Cortex of kidney (tissue), 1 donor: Measurements from ENCODE around the gene GDF2.

Source experiments
- DNase-seq: peaks from one replicate; lab custom pipeline; 2025; lab: John Stamatoyannopoulos, UW

GDF2 gene

GRCh38 chr10:47291682-47292081 lies 30.6 kb upstream of the GDF2 start:
- no peak for DNase-seq

- DNase-seq, result no peak
These were observed 28.2 kb upstream of the GDF2 start for GRCh38 chr10:47294057-47294456.

DNA sequence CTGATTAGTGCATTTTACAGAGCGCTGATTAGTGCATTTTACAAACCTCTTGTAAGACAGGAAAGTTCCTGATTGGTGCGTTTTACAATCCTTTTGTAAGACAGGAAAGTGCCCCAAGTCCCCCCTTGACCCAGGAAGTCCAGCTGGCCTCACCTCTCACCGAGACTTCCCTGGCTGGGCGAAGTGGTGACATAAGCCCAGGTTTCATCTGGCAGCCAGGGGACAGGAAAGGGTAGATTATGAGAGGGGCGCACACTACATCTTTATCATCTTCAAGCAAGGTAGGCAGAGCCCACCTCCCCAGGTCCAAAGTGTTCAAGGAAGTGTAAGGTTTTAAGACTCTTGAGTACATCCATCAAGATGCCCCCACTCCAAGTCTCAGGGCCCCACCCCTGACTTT lies 27.8 kb upstream of the GDF2 start:
- DNase-seq, result no peak

DNA sequence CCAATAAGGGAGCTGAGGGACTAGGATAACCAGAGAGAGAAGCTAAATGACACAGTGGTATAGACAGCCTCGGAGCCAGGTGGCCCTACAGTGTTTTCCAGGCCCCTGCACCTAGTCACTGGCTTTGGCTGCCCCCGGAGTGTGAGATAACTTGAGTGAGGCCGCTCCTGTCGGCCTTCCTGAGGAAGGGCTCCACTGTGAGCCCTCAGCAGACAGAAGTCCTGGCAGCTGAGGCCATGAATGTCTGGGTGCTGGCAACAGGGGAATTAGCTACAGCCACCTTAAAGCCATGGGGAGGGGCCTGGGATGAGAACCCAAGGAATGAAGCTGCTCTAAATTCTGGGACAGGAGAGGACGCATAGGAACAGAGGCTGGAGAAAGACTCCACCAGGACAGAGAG lies 26.8 kb upstream of the GDF2 start:
- no peak for DNase-seq

DNA sequence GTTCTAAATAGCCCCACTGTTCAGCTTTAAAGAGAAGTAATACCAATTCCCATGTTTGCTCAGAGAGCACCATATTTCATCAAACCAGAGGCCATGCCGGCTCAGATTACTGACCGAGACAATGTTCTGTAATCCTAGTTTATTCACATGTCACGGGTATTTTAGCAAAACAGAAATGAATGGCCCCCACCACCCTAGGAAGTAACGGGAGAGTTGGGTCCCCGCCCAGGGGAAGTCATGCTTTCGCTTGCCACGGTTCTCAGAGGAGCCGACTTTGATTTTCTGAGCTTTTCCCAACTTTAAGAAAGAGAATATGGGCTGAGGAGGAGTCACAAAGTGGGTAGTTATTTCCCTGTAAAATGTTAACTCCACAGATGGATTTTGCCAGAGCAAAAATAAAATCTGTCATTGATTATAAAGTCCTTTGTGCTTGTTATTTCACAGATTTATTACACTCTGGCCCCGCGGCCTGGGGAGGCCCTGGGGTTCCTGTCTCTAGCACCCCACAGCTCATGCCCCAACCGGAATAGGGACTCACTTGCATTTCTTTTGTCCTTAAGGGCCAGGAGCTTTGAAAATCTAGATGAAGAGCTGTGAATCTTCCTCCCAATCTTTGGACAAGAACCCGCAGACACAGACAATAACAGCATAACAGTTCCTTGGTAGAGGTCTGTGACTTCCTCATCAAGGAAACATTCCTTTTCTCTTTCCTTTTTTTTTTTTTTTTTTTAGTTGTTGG lies 25.9 kb upstream of the GDF2 start:
- no peak for DNase-seq

DNA sequence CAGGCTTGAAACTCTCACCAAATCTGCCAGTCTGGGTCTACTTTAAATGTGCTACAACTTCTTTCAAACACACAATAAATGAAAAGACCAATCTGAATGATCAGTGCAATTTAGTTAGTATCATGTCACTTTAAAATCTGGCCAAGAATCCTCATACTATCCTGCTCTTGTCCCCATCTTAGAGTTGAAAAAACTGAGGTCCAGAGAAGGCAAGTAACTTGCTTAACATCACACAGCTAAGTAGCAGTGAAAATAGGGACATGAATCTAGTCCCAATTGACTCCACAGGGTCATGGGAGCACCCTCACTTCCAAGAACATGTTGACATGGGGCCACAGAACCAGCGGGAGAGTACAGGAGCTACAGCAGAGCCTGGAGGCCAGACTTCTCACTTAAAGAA lies 25.3 kb upstream of the GDF2 start:
- DNase-seq, result no peak

DNA sequence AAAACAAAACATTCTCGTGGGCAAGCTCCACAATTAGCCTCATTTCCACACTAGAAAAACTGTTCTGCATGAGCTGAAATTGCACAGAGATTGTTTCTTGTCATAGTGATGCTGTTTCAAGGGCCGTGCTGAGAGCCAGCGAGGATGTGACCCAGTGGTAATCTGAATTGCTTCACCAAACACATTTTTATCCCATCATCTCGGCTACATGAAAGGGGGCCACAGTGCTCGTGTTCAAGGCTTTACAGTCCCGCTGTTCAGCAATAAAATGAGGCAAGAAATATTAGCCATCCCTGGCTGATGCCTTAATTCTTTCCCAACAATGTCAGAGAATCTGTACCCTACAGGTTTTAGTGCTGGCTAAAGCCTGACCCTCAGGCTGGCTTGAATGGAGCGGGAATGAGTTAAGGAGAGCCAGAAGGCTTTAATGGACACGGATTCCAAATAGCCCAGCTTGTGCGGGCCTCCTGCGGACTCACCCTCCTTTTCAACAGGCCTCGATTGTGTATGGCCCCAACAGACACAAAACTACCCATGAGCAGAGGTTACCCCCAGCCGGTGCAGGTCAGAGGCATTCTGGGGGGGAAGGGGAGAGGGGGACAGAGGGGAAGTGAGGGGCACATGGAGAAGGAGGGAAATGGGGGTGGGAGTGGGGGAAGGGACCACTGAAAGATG lies 24.3 kb upstream of the GDF2 start:
- no peak for DNase-seq

DNA sequence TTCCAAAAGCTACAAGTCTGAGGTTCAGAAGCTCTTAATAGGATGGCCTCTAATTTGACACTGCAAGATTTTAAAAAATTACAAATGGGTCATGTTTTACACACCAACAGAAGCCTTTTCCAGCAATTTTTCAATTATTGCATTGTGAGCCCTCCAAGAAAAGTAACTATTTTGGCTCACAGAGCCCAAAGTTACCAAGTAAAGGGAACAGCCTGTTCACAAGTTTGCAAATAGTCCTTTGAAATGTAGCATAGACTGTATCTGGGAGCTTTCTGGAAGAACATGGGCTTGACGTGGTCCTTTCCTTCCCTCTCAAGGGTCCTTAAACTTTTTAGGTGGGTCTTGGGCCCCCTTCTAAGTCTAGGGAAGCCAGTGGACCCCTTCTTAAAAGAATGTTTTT lies 23.5 kb upstream of the GDF2 start:
- no peak for DNase-seq

DNA sequence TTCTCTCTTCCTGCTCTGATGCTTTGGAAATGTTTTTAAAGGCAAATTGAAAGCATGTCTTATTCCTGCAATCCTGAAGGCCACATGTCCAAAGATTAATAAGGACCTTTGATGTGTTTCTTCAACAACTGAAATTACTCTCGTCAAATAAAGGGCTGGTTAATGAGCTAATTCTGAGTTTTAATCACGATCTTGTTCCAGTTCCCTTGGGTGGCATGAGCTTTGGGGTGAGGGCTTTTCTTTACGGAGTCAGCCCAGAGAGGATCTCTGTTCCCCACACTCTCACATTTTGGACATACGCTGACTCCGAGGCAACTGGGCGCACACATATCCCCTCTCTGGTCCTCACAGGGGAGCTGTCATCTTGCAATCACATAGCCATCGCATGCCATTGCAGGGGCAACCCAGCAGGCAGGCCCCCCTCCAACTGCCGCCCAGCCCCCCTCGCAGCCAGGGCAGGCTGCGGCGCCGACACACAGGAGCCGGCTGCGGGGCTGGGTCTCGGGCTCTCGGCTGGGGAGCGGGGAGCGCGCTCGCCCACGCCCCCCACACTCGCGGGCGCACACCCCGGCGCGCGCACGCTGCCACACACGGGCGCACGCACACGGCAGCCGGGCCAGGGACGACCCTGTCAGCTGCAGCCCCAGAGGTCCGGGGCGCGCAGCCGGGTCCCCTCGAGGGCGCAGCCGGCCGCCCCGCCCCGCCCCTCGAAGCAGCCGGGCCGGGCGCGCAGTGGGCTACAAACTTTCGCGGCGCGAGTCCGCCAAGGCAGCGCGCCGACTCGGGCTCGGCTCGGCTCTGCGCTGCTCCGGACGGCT lies 22.4 kb upstream of the GDF2 start, which contains the start of gene GDF10:
GDF10 (plus strand) TSS at position 587 of the 818 bp plus-strand sequence. CDS start 455 bp downstream, outside the sequence.
- DNase-seq, result no peak

DNA sequence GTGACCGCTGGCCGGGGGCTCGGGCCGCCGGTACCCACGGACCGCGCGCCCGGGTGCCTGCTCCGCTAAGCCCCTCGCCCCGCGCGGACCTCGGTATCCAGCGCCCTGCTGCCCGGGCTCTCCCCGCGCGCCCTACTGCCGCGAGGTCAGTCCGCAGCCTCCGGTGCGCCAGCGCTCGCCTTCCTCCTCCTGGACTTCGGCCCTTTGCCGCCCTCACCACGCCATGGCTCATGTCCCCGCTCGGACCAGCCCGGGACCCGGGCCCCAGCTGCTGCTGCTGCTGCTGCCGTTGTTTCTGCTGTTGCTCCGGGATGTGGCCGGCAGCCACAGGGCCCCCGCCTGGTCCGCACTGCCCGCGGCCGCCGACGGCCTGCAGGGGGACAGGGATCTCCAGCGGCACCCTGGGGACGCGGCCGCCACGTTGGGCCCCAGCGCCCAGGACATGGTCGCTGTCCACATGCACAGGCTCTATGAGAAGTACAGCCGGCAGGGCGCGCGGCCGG lies 21.8 kb upstream of the GDF2 start:
- no peak for DNase-seq

DNA sequence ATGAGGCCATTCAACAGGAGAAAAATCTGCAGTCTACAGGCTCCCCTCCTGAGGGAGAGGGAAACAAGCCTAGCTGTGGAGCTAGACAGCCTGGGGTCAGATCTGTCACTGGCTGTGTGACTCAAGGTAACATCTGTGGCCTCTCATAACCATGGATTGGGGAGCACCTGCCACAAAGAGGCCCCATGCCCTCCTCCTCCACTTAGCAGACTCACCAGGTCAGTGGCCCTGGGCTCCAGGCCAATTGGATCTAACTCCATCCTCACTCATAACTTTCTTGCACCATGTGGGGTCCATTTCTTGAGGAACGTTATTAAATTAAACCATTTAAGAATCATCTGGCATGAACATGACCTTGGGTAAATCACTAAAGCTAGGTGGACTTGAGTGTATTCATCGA lies 20.4 kb upstream of the GDF2 start:
- no peak for DNase-seq

GRCh38 chr10:47303105-47303504 lies 19.1 kb upstream of the GDF2 start:
- no peak for DNase-seq

DNA sequence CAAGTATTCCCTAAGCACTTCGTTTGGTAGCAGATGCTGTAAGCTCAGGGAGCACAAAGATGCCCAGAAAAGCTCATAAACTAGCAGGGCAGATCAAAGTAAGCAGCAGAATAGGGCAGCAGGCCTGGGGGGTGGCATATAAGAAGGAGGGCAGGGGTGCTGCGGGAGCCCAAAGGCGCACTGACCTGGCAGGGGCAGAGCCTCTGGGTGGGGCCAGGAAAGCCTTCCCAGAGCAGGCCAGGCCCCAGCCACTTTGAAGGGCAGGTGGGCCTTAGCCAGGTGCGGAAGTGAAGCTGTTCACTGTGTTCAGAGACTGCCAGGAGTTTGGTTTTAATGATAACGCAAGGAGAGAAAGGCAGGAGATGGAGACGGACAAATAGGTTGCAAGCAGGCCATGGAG lies 18.4 kb upstream of the GDF2 start:
- no peak for DNase-seq

- no peak for DNase-seq
These were observed 16.7 kb upstream of the GDF2 start for GRCh38 chr10:47305566-47305965.

DNA sequence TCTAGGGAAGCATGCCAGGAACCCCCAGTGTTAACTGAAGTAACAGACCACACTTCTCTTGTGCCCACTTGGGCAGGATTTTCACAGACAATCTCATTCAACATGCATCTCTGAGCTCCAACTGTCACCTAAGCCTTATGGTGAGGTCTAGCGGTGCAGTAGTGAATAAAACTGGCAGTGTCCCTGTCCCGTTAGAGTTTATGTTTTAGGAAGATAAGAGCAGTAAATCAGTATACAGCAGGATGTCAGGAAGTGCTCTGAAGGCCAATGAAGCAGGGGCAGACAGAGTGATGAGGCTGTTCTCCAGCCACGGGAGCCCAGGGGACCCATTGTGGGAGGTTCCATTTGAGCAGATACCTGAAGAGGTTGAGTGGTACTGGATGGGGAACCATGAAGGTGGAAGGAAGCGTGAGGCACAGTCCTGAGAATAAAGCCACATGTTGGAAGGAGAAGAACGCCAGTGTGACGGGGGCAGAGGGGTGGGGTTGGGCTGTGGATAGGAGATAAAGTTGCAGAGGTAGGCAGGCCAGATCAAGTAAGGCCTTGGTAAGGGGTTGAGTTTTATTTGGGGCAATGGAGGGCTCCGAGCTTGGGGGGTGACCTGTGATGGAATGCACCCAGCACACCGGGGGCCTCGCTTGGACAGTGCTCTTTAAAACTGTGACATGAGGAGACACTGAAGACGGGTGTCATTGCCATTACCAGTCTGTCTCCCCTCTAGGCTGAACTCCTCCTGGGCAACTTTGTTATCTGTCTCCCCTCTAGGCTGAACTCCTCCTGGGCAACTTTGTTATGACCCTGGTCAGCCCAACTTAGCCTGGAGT lies 15.7 kb upstream of the GDF2 start:
- DNase-seq, result no peak

DNA sequence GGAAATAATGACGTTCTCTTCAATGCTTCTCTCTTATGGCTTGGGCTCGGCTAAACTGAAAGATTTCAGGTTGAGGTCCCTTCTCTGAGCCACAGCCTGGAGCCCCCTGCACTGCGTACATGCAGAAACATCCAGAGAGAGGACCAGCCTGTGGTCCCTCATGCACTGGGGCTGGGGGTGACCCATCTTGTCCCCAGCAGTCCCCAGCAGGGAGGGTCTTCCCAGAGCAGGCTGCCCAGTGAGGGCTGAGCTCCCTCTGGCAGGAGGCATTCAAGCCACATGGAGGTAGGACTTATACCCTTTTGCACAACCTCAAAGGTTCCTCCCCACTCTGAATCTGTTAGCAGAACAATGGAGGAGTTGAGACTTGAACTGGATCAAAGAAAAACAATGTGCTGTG lies 14.9 kb upstream of the GDF2 start:
- no peak for DNase-seq

GRCh38 chr10:47308775-47309174 lies 13.5 kb upstream of the GDF2 start:
- DNase-seq, result no peak

GRCh38 chr10:47309408-47310089 lies 12.7 kb upstream of the GDF2 start:
- DNase-seq, result no peak

- no peak for DNase-seq
These were observed 12.2 kb upstream of the GDF2 start for GRCh38 chr10:47310090-47310505.

DNA sequence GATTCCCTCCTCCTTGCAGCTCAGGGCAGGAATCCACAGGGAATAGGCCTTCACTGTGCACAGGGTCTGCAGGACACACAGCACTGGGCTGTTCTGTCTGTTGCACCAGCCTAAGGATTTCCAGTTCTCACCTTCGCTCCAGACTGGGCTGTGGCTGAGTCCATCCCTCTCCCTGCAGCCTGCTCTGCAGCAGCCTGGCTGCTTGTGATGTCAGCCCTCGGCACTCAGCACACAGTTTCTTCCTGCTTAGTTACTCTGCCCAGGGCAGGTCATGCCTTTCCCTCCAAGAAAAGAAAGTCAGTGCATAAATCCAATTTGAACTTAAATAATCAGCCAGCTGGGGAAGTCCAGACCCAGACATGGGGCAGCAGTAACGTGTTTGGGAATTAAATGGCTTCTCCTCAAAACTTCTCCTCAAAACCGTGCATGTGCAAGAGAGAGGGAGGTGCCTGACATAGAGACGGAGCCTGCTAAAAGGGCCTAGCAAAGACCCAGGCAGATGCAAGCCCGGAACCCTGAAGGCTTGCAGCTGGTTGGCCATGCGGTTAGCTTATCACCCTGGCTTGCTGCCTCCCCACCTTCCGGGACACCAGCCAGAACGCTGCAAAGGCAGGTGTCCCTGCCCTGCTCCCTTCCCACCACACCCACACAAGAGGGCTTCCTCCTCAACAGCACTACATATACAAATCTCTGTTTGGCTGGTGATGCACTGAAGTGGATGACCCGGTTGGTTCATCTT lies 10.9 kb upstream of the GDF2 start:
- DNase-seq, result no peak
